RKO (cell line): Measurements from ENCODE around the gene CIZ1.

Experiments
- DNase-seq: peaks from one replicate; pipeline ENCODE4 v3.0.0-alpha.2; 2016; ENCODE audit warnings: low spot score

CIZ1 gene

GRCh38 chr9:128163027-128163515 is 28.3 kb downstream of the CIZ1 start:
- DNase-seq, result no peak

- DNase-seq, result peak; percentile 71
Observed at GRCh38 chr9:128162215-128163026, 29.0 kb downstream of the CIZ1 start.

GRCh38 chr9:128161215-128161902 is 30.0 kb downstream of the CIZ1 start:
- DNase-seq, result peak; percentile 38

GRCh38 chr9:128160603-128160987 is 30.8 kb downstream of the CIZ1 start:
- DNase-seq, result peak; percentile 80

GRCh38 chr9:128159784-128160602 is 31.4 kb downstream of the CIZ1 start, which contains the start of gene BBLN:
Gene BBLN, plus strand, starts transcription at chr9:128160265. Its CDS starts 143 bp downstream, at chr9:128160408.
- peak; percentile 96 for DNase-seq

GRCh38 chr9:128159522-128159783 is 31.9 kb downstream of the CIZ1 start:
- DNase-seq, result no peak

- no peak for DNase-seq
Observed at GRCh38 chr9:128155736-128156500, 35.5 kb downstream of the CIZ1 start.

GRCh38 chr9:128153947-128154695 is 37.3 kb downstream of the CIZ1 start:
- no peak for DNase-seq

- no peak for DNase-seq
Observed at GRCh38 chr9:128153060-128153946, 38.1 kb downstream of the CIZ1 start.

GRCh38 chr9:128152133-128153059 is 39.0 kb downstream of the CIZ1 start:
- DNase-seq, result no peak

GRCh38 chr9:128151309-128152132 is 39.9 kb downstream of the CIZ1 start:
- no peak for DNase-seq

GRCh38 chr9:128150594-128151308 is 40.6 kb downstream of the CIZ1 start:
- no peak for DNase-seq

- DNase-seq, result no peak
Observed at GRCh38 chr9:128149951-128150593, 41.3 kb downstream of the CIZ1 start.

GRCh38 chr9:128149001-128149701 is 42.2 kb downstream of the CIZ1 start, which contains the start of gene LCN2:
Gene LCN2, plus strand, starts transcription at chr9:128149453. Its CDS starts 73 bp downstream, at chr9:128149526.
- DNase-seq, result no peak

GRCh38 chr9:128148509-128149000 is 42.8 kb downstream of the CIZ1 start:
- DNase-seq, result no peak

- DNase-seq, result no peak
Observed at GRCh38 chr9:128146591-128147120, 44.7 kb downstream of the CIZ1 start.
